ENCODE results near the gene IGFBP7.

DNA sequence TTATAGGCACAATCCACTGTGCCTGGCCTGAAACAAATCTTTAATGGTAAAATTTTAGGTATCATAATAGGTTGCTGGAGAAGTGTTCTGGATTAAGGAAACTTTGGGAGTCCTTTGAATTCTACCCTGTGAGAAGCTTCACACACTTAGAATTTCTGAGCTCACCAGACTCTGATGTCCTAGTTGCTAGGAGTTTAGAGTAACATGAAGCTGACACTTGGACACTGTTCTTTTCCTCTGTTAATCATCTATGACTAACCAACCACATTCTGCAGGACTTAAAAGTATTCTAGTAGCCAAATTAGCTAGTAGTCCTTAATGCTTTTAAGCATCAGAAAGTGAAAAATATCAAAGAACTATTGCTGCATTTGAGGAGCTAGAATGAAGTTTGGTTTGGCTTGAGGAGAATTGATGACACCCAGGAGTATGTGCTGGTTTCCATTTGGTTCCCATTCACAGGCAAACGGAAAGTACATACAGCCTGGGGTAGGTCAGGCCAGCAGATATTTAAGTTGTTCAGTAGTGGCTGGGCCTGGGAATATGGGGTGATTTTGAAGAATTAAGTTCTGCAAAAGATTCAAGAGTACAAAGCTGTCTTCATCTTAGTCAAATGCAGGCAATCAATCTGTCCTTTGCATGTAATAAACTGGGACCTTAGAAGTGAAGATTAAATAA lies 38.8 kb upstream of the IGFBP7 start:
- TF ChIP-seq, protein P1, sequence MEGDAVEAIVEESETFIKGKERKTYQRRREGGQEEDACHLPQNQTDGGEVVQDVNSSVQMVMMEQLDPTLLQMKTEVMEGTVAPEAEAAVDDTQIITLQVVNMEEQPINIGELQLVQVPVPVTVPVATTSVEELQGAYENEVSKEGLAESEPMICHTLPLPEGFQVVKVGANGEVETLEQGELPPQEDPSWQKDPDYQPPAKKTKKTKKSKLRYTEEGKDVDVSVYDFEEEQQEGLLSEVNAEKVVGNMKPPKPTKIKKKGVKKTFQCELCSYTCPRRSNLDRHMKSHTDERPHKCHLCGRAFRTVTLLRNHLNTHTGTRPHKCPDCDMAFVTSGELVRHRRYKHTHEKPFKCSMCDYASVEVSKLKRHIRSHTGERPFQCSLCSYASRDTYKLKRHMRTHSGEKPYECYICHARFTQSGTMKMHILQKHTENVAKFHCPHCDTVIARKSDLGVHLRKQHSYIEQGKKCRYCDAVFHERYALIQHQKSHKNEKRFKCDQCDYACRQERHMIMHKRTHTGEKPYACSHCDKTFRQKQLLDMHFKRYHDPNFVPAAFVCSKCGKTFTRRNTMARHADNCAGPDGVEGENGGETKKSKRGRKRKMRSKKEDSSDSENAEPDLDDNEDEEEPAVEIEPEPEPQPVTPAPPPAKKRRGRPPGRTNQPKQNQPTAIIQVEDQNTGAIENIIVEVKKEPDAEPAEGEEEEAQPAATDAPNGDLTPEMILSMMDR (IDR thresholded peaks at IDR 0.05; ENCODE audit: low read depth, low read length), result no peak
- TF ChIP-seq POLR2A (IDR thresholded peaks at IDR 0.05; ENCODE audit: extremely low read depth, insufficient read length) (no peak), MYC (IDR thresholded peaks at IDR 0.05; ENCODE audit: low read depth, low read length) (no peak)
- TF ChIP-seq, protein P2, sequence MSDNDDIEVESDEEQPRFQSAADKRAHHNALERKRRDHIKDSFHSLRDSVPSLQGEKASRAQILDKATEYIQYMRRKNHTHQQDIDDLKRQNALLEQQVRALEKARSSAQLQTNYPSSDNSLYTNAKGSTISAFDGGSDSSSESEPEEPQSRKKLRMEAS (IDR thresholded peaks at IDR 0.05; ENCODE audit: low read depth, low read length), result no peak
